AG04450 (cell line): Measurements from ENCODE around the gene BLOC1S4. TPM values are rescaled to one million over a fixed set of nuclear protein-coding genes. Genes with fewer than 3 reads are reported as not detected.

Experiments
- CTCF ChIA-PET: fragments of 300-600, 350-600 bp; formaldehyde crosslinking; extraction: SDS; loops from one replicate; lab custom pipeline; 2022; ENCODE audit warnings: antibody characterized with exemption, inconsistent platforms; lab: Charles Lee
- POLR2A ChIA-PET: fragments of 350-600 bp; formaldehyde crosslinking; extraction: SDS; loops from one replicate; lab custom pipeline; 2021; ENCODE audit warnings: antibody characterized with exemption, inconsistent platforms; lab: Yijun Ruan, JAX
- DNase-seq: peaks from one replicate; pipeline ENCODE4 v3.0.0-alpha.2; 2011; ENCODE audit warnings: low read depth, low spot score
- H3K27ac ChIP-seq: one replicate; pipeline ENCODE4 v1.5.1; 2012; ENCODE audit warnings: low read depth, low read length, control low read depth
- H3K27me3 ChIP-seq: one replicate; pipeline ENCODE4 v1.6.0; 2012; ENCODE audit warnings: low read length; ENCODE audit not compliant: control insufficient read depth, insufficient read depth
- H3K4me3 ChIP-seq: 2 replicates; pipeline ENCODE4 v1.5.1; 2011; ENCODE audit warnings: mild to moderate bottlenecking, low read depth, low read length, control low read depth
- H3K9me3 ChIP-seq: 2 replicates; pipeline ENCODE4 v1.5.1; 2012; ENCODE audit warnings: low read length; ENCODE audit not compliant: control insufficient read depth, insufficient read depth
- polyA plus RNA-seq: library from polyadenylated mRNA; depleted of rRNA; stranded (reverse); fragments of >200 nt; gene quantifications from 2 replicates; pipeline ENCODE4 v1.2.3, GENCODE V29; 2011
- TF ChIP-seq, protein P1 (sequence below): IDR thresholded peaks from 2 replicates; pipeline ENCODE4 v1.5.1; 2011; ENCODE audit warnings: low read depth, low read length, control low read depth, inconsistent platforms

Gene BLOC1S4
- polyA plus RNA-seq, 1 experiment = 14.5 TPM

DNA sequence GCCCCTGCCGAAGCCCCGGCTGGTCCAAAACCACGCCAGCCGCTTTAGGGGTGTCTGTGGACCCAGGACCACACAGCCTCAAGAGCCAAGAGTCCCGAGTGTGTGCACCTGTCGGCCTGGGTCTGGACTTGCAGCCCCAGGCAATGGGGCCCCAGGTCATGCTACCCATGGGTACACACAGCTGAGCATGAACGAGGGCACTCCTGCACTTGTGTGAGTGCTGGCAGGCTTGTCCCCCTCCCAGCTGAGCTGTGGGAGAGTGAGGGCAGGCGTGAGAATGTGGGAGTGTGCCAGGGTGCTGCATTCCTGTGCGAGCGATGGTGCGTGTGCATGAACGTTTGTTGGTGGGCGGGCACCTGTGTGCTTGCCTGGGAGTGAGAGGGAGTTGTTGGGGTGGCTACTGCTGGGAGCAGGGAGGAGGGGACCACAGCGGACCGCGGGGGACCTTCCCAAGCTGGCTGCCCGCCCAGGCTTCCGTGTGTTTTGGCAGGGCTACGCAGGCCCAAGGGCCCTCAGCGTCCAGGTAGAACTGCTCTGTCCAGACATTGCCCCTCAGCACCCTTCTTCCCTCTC is 30.8 kb downstream of the BLOC1S4 start:
- Histone ChIP-seq H3K4me3 (no peak overlapping the region), H3K27me3 (no peaks in the 10 kb centered on the region), H3K27ac (no peak overlapping the region), H3K9me3 (no peaks in the 10 kb centered on the region; the same call in 1 of the 2 replicates)
- CTCF ChIA-PET = interaction anchor here (0.6 kb wide), 1 partner anchor 126 kb away, joined by 3 read pairs; no protein-coding TSS in a partner anchor
- DNase-seq = no peak
- POLR2A ChIA-PET = no interaction called here
- TF ChIP-seq, protein P1, sequence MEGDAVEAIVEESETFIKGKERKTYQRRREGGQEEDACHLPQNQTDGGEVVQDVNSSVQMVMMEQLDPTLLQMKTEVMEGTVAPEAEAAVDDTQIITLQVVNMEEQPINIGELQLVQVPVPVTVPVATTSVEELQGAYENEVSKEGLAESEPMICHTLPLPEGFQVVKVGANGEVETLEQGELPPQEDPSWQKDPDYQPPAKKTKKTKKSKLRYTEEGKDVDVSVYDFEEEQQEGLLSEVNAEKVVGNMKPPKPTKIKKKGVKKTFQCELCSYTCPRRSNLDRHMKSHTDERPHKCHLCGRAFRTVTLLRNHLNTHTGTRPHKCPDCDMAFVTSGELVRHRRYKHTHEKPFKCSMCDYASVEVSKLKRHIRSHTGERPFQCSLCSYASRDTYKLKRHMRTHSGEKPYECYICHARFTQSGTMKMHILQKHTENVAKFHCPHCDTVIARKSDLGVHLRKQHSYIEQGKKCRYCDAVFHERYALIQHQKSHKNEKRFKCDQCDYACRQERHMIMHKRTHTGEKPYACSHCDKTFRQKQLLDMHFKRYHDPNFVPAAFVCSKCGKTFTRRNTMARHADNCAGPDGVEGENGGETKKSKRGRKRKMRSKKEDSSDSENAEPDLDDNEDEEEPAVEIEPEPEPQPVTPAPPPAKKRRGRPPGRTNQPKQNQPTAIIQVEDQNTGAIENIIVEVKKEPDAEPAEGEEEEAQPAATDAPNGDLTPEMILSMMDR = no peak

DNA sequence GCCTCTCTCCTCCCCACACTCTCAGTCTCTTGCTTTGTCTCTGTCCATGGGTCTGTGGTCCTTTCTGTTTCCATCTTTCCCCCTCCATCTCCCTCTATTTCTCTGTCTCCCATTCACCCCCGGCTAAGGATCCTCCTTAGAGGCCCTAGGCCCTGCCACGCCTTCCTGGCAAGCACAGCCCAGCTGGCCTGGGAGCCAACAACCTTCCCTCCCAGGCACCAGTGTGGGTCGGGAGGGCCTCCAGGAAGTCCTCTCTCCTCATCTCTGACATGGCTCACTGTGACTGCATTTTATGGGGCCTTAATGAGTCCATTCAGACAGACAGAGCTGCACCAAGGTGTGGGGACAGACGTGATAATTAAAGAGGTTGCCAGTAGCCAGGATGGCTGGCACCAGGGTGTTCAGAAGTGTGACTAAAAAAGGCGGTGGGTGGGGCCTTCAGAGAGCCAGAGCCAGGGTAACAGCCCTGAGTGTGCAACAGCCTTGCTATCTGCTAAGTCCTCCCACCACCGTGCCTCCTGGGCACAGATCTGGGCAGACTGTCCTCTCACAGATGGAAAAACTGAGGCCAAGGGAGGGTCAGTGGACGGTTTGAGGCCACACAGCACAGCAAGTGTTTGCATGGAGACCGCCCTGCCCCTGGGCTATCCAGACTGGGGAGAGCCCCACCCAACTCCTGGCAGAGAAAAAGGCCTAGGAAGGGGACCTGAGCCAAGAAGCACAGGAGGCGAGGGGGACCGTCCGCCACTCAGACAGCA is 31.5 kb downstream of the BLOC1S4 start:
- ChIA-PET CTCF (no interaction called here), POLR2A (no interaction called here)
- H3K27ac ChIP-seq = no peak overlapping the region
- no peak for DNase-seq
- H3K27me3 ChIP-seq = no peaks in the 10 kb centered on the region
- TF ChIP-seq, protein P1 = no peak
- H3K9me3 ChIP-seq = no peaks in the 10 kb centered on the region; the same call in 1 of the 2 replicates
- H3K4me3 ChIP-seq = no peak overlapping the region

- H3K27ac ChIP-seq = no peak overlapping the region
- no peaks in the 10 kb centered on the region for H3K27me3 ChIP-seq
- TF ChIP-seq, protein P1 = no peak
- POLR2A ChIA-PET = no interaction called here
- H3K9me3 ChIP-seq = no peaks in the 10 kb centered on the region; the same call in 1 of the 2 replicates
- CTCF ChIA-PET = no interaction called here
- DNase-seq = no peak
- no peak overlapping the region for H3K4me3 ChIP-seq
Measured at GRCh38 chr4:6748286-6748685, 32.3 kb downstream of the BLOC1S4 start.

GRCh38 chr4:6749340-6750171 is 33.6 kb downstream of the BLOC1S4 start:
- DNase-seq = no peak
- no peak overlapping the region for H3K4me3 ChIP-seq
- H3K27me3 ChIP-seq = no peaks in the 10 kb centered on the region
- ChIA-PET CTCF (no interaction called here), POLR2A (interaction anchor here (0.6 to 1.1 kb wide), 2 partner anchors 12 to 1863 kb away, joined by 5 read pairs; no protein-coding TSS in a partner anchor)
- no peaks in the 10 kb centered on the region; the same call in 1 of the 2 replicates for H3K9me3 ChIP-seq
- H3K27ac ChIP-seq = no peak overlapping the region
- TF ChIP-seq, protein P1 = no peak
